ENCODE results near the gene ASPA. TPM values are rescaled to one million over a fixed set of nuclear protein-coding genes. Genes with fewer than 3 reads are reported as not detected.
A peak's percentile ranks its signal among the peaks of the same experiment; 100 is the strongest.

The ASPA gene
- total and polyA plus RNA-seq, 12 donors: 0.26 to 2.9 (median 1.5) TPM

DNA sequence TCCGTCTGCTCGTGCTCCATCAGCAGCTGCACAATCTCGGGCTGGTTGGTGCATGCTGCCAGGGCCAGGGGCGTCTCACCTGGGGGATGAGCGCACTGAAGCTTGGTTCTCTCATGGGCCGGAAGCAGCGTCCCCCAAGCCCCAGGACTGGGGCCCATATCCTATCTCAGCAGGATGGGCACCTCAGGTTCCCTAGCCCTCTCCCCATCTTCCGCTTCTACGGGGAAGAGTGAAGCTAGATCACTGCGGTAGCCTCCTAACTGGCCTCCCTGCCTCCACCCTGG is 57.0 kb downstream of the ASPA start:
- 94 to 96% methylated on average over 10 of the region's 10 CpGs for WGBS, 2 donors
- Histone ChIP-seq H3K9me3 (no peaks in the 10 kb centered on the region), H3K4me1 (peaks cover 0 to 36% (median 20%) of the 10 kb centered on the region in 9 donors), H3K27me3 (peaks cover 0 to 5% (median 0%) of the 10 kb centered on the region in 7 donors), H3K36me3 (no peaks in the 10 kb centered on the region), H3K4me3 (no peak overlapping the region), H3K27ac (no peak overlapping the region)
- DNase-seq (no peak), ATAC-seq (no peak)
- TF ChIP-seq, protein P1, sequence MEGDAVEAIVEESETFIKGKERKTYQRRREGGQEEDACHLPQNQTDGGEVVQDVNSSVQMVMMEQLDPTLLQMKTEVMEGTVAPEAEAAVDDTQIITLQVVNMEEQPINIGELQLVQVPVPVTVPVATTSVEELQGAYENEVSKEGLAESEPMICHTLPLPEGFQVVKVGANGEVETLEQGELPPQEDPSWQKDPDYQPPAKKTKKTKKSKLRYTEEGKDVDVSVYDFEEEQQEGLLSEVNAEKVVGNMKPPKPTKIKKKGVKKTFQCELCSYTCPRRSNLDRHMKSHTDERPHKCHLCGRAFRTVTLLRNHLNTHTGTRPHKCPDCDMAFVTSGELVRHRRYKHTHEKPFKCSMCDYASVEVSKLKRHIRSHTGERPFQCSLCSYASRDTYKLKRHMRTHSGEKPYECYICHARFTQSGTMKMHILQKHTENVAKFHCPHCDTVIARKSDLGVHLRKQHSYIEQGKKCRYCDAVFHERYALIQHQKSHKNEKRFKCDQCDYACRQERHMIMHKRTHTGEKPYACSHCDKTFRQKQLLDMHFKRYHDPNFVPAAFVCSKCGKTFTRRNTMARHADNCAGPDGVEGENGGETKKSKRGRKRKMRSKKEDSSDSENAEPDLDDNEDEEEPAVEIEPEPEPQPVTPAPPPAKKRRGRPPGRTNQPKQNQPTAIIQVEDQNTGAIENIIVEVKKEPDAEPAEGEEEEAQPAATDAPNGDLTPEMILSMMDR (IDR thresholded peaks at IDR 0.05): no peak
- intact Hi-C loops (cut with DNase I): loop anchor here in 1 of 10 donors (10.0 kb wide), 1 partner anchor 132 kb away; the partner anchor contains the start of genes EMC6 and TAX1BP3

- TF ChIP-seq, protein P1 (IDR thresholded peaks at IDR 0.05): no peak
- peaks cover 0 to 30% (median 18%) of the 10 kb centered on the region in 9 donors for H3K4me1 ChIP-seq
- ATAC-seq (no peak), DNase-seq (no peak)
- H3K4me3 ChIP-seq: no peak overlapping the region
- intact Hi-C loops (cut with DNase I): loop anchor here in 1 of 10 donors (10.0 kb wide), 1 partner anchor 131 kb away; the partner anchor contains the start of genes EMC6 and TAX1BP3
- WGBS, 2 donors: 94 to 96% methylated on average over 5 of the region's 5 CpGs
- H3K9me3 ChIP-seq: no peaks in the 10 kb centered on the region
- H3K27ac ChIP-seq: no peak overlapping the region
- H3K36me3 ChIP-seq: no peaks in the 10 kb centered on the region
- H3K27me3 ChIP-seq: peaks cover 0 to 5% (median 0%) of the 10 kb centered on the region in 7 donors
Measured at GRCh38 chr17:3533752-3534151, 58.0 kb downstream of the ASPA start.

DNA sequence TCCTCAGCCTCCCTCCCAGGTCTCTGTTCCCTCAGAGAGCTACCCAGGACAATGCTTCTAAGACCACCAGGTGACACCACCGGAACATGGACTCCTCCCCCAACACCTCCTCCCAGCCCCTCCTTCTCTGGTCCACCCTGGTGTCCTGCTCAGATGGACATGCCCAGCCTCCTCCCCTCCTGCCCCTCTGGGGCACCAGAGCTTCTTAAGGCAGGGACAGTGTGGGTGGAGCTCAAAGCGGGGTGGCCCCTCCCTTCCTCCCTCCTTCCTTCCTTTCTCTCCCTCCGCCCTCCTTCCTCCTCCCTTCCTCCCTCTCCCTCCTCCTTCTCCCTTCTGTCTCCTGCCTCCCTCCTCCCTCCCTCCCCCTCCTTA is 59.1 kb downstream of the ASPA start:
- TF ChIP-seq, protein P1 (IDR thresholded peaks at IDR 0.05): no peak
- 39 to 46% methylated on average over 3 of the region's 3 CpGs for WGBS, 2 donors

DNA sequence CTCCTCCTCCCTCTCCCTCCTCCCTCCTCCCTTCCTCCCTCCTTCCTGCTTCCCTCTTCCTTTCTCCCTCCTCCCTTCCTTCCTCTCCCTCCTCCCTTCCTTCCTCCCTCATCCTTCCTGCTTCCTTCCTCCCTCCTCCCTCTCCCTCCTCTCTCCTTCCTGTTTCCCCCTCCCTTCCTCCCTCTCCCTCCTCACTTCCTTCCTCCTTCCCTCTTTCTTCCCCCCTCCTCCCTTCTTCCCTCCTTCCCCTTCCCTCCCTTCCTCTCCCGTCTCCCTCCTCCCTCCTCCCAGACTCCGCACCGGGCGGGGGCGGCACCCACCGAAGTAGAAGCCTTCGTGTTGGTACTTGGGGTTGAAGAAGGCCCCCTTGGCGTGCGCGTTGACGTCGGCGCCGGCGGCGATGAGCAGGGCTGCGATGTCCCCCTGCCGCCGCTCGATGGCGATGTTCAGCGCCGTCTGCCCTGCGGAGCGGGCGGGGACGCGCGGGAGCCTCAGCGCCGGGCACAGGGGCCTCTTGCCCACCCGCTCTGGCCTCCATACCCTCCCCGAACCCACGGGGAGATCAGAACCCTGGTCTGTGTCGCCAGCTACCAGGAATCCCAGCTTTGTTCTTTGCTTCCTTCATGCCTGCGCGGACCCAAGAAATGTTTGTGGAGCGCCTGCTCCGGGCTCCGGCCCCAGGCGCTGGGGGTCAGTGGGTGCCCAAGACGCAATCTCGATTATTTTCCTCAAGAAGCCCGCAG is 59.6 kb downstream of the ASPA start:
- Histone ChIP-seq H3K27ac (peak overlapping the region in 7 of 10 donors; percentile 40 to 70 (median 59)), H3K9me3 (no peaks in the 10 kb centered on the region), H3K4me3 (peak overlapping the region in 9 of 10 donors; percentile 10 to 55 (median 46)), H3K36me3 (no peaks in the 10 kb centered on the region), H3K4me1 (peaks cover 0 to 18% (median 11%) of the 10 kb centered on the region in 9 donors), H3K27me3 (peaks cover 0 to 5% (median 0%) of the 10 kb centered on the region in 7 donors)
- peak; percentile 65 to 85 (median 76) for ATAC-seq
- peak; percentile 44 to 73 for DNase-seq
- intact Hi-C loops (cut with DNase I): loop anchor here in 1 of 10 donors (10.0 kb wide), 1 partner anchor 129 kb away; the partner anchor contains the start of genes EMC6 and TAX1BP3
- TF ChIP-seq, protein P1 (IDR thresholded peaks at IDR 0.05): peak; percentile 27 to 80 (median 68)
- 1 to 5% methylated on average over 44 of the region's 44 CpGs for WGBS, 2 donors

More for the DNA sequence above, 59.1 kb downstream of the ASPA start:
- Histone ChIP-seq H3K36me3 (no peaks in the 10 kb centered on the region), H3K27me3 (peaks cover 0 to 5% (median 0%) of the 10 kb centered on the region in 7 donors), H3K9me3 (no peaks in the 10 kb centered on the region), H3K4me1 (peaks cover 0 to 23% (median 16%) of the 10 kb centered on the region in 9 donors), H3K27ac (peak overlapping the region in 3 of 10 donors; percentile 1 to 70 (median 17)), H3K4me3 (no peak overlapping the region)
- intact Hi-C loops (cut with DNase I): loop anchor here in 1 of 10 donors (10.0 kb wide), 1 partner anchor 130 kb away; the partner anchor contains the start of genes EMC6 and TAX1BP3
- ATAC-seq (peak in 2 of 8 donors; percentile 16 to 30), DNase-seq (peak in 1 of 2 donors; percentile 50)
